Karpas-422 (cell line): ENCODE results near the gene PFAS. TPM values are rescaled to one million over a fixed set of nuclear protein-coding genes. Genes with fewer than 3 reads are reported as not detected.
A peak's percentile ranks its signal among the peaks of the same experiment; 100 is the strongest.
"Not testable (repeated sequence)": the region's sequence is repeated elsewhere in the genome, so short reads cannot be mapped to it uniquely, and the experiment has no call there.

ENCODE experiments used
- DNase-seq: peaks from one replicate; pipeline ENCODE4 v3.0.0-alpha.2; 2015
- H2AFZ ChIP-seq: fragments of 200-600 bp; sonication (generic); 2 replicates; pipeline ENCODE4 v1.6.1; 2014; ENCODE audit warnings: antibody characterized with exemption, low read length, mixed read lengths
- H3K27ac ChIP-seq: fragments of 200-600 bp; sonication (generic); 2 replicates; pipeline ENCODE4 v1.5.1; 2014; ENCODE audit warnings: mild to moderate bottlenecking, low read length, moderate library complexity
- H3K27me3 ChIP-seq: fragments of 200-600 bp; sonication (generic); 2 replicates; pipeline ENCODE4 v1.6.1; 2014; ENCODE audit warnings: low read length, mixed read lengths
- H3K36me3 ChIP-seq: fragments of 200-600 bp; sonication (generic); 2 replicates; pipeline ENCODE4 v1.6.1; 2014; ENCODE audit warnings: low read length, mixed read lengths; ENCODE audit not compliant: insufficient read depth
- H3K4me1 ChIP-seq: fragments of 200-600 bp; sonication (generic); 2 replicates; pipeline ENCODE4 v1.6.1; 2014; ENCODE audit warnings: mild to moderate bottlenecking, low read length, mixed read lengths
- H3K4me2 ChIP-seq: fragments of 200-600 bp; sonication (generic); 2 replicates; pipeline ENCODE4 v1.6.1; 2014; ENCODE audit warnings: low read length, low read depth, mild to moderate bottlenecking; ENCODE audit not compliant: poor library complexity, severe bottlenecking
- H3K4me3 ChIP-seq: fragments of 200-600 bp; sonication (generic); 2 replicates; pipeline ENCODE4 v1.5.1; 2014; ENCODE audit warnings: mild to moderate bottlenecking, antibody characterized with exemption, low read length, mixed read lengths
- H3K79me2 ChIP-seq: fragments of 200-600 bp; sonication (generic); 2 replicates; pipeline ENCODE4 v1.6.1; 2014; ENCODE audit warnings: mild to moderate bottlenecking, low read length, mixed read lengths
- H3K9ac ChIP-seq: fragments of 200-600 bp; sonication (generic); 2 replicates; pipeline ENCODE4 v1.6.0; 2014; ENCODE audit warnings: low read length
- H3K9me2 ChIP-seq: fragments of 200-600 bp; sonication (generic), shearing (Covaris generic); replicated peaks from 2 replicates; pipeline ENCODE4 v1.6.0; 2014; ENCODE audit warnings: mild to moderate bottlenecking, low read length, moderate library complexity; ENCODE audit not compliant: insufficient read depth
- H3K9me3 ChIP-seq: fragments of 300-700, 200-600 bp; sonication (generic); 2 replicates; pipeline ENCODE4 v1.6.1; 2014; ENCODE audit warnings: low read length, mixed read lengths
- H4K20me1 ChIP-seq: fragments of 200-600 bp; sonication (generic); 2 replicates; pipeline ENCODE4 v1.6.1; 2014; ENCODE audit warnings: mild to moderate bottlenecking, antibody characterized with exemption, low read length, low read depth; ENCODE audit not compliant: insufficient read depth
- total RNA-seq: library from RNA; depleted of rRNA; stranded (reverse); fragments of >200 nt; shearing (Covaris generic); gene quantifications from 2 replicates; pipeline ENCODE4 v1.2.3, GENCODE V29; 2014; ENCODE audit warnings: low replicate concordance

PFAS gene
- total RNA-seq, 1 experiment from 2014 or later = 39.9 TPM

DNA sequence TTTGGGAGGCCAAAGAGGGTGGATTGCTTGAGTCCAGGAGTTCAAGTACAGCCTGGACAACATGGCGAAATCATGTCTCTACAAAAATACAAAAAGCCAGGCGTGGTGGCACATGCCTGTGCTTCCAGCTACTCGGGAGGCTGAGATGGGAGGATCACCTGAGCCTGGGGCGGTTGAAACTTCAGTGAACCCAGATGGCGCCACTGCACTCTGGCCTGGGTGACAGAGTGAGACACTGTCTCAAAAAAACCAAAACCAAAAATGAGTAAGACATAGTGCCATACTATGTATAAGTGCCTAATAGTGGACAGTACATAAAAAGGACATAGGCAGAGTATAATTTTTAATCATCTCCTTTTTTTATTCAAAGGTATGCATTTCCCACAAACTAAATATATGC, 5.3 kb upstream of the PFAS start:
- H3K4me1 ChIP-seq = peaks cover 10% of the 10 kb centered on the region
- no peaks in the 10 kb centered on the region for H4K20me1 ChIP-seq
- no peaks in the 10 kb centered on the region for H3K27me3 ChIP-seq
- H3K79me2 ChIP-seq = peaks cover 34% of the 10 kb centered on the region
- no peak overlapping the region for H3K4me2 ChIP-seq
- no peak overlapping the region for H2AFZ ChIP-seq
- peaks cover 8% of the 10 kb centered on the region for H3K36me3 ChIP-seq
- H3K9me2 ChIP-seq = no peaks in the 10 kb centered on the region
- DNase-seq = no peak
- no peaks in the 10 kb centered on the region for H3K9me3 ChIP-seq
- H3K27ac ChIP-seq = no peak overlapping the region
- H3K9ac ChIP-seq = no peak overlapping the region
- H3K4me3 ChIP-seq = no peak overlapping the region

- H3K9me3 ChIP-seq = no peaks in the 10 kb centered on the region
- H3K79me2 ChIP-seq = peaks cover 40% of the 10 kb centered on the region
- peaks cover 8% of the 10 kb centered on the region for H3K36me3 ChIP-seq
- no peak for DNase-seq
- no peak overlapping the region for H3K27ac ChIP-seq
- H3K9ac ChIP-seq = no peak overlapping the region
- H3K4me2 ChIP-seq = no peak overlapping the region
- peaks cover 10% of the 10 kb centered on the region for H3K4me1 ChIP-seq
- no peaks in the 10 kb centered on the region for H3K9me2 ChIP-seq
- no peak overlapping the region for H2AFZ ChIP-seq
- no peaks in the 10 kb centered on the region for H4K20me1 ChIP-seq
- no peaks in the 10 kb centered on the region for H3K27me3 ChIP-seq
- H3K4me3 ChIP-seq = no peak overlapping the region
Observed at GRCh38 chr17:8244768-8245167, 4.3 kb upstream of the PFAS start.

DNA sequence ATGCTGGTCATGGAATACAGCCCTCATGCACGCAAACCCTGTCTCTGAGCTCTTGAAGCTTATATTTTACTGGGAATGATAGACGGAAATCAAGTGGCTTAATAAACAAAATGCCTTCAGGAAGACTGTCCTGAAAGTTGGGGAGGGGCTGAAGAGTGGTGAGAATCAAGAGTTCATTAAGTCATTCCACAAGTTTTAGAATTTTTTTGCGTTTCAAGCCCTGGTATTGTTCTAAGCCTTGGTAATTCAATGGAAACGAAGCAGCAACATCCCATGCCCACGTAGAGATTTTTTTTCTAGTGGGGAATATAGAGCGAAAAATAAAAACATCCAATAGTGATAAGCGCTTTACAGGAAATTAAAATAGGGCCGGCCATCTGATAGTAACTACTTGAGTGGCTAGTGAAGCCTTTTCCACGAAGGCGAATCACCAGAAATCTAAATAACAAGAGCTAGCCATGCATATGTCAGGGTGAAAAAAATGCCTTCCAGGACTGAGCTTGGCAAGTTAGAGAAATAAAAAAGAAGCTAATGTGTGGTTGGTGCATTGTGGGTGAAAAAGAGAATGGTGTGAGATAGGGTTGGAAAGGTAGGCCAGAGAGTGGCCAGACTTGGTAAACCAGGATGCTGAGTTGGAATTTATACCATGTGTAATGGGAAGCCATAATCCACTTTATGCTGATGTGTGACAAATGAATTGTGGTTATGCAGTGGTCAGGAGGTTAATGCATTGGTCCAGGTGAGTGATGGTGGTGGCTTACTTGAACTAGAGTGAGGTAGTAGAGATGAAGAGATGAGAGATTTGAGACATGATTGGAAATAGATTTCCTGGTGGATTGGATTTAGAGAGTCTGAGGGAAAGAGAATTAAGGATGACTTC, 772 bp downstream of the PFAS start:
- H3K9ac ChIP-seq = peak overlapping the region; percentile 77
- H3K36me3 ChIP-seq = peaks cover 18% of the 10 kb centered on the region
- peak overlapping the region; percentile 67 for H3K27ac ChIP-seq
- peak overlapping the region; percentile 75 for H3K4me2 ChIP-seq
- H3K9me3 ChIP-seq = no peaks in the 10 kb centered on the region
- peak; percentile 53 for DNase-seq
- no peaks in the 10 kb centered on the region for H3K9me2 ChIP-seq
- peaks cover 55% of the 10 kb centered on the region for H3K79me2 ChIP-seq
- H3K4me3 ChIP-seq = peak overlapping the region; percentile 73
- no peaks in the 10 kb centered on the region for H4K20me1 ChIP-seq
- H2AFZ ChIP-seq = no peak overlapping the region
- H3K4me1 ChIP-seq = peaks cover 20% of the 10 kb centered on the region
- no peaks in the 10 kb centered on the region for H3K27me3 ChIP-seq

DNA sequence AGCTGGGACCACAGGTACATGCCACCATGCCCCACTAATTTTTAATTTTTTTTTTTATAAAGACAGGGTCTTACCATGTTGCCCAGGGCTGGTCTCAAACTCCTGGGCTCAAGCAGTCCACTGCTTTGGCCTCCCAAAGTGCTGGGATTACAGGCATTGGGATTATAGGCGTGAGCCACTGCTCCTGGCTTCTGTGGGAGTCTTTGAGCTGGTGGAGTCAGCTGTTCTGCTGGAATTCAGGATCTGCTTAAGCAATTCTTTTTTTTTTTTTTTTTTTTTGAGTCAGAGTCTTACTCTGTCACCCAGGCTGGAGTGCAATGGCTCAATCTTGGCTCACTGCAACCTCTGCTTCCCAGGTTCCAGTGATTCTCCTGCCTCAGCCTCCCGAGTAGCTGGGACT, 2.3 kb downstream of the PFAS start:
- H3K9me3 ChIP-seq, H3K9ac ChIP-seq, H2AFZ ChIP-seq, H3K4me3 ChIP-seq, H3K27me3 ChIP-seq, DNase-seq, H3K4me2 ChIP-seq, H4K20me1 ChIP-seq, H3K9me2 ChIP-seq, H3K27ac ChIP-seq: not testable (repeated sequence)
- Histone ChIP-seq H3K4me1 (peaks cover 17% of the 10 kb centered on the region), H3K36me3 (peaks cover 26% of the 10 kb centered on the region), H3K79me2 (peaks cover 40% of the 10 kb centered on the region)

GRCh38 chr17:8253801-8254200, 4.7 kb downstream of the PFAS start:
- Histone ChIP-seq H3K4me3 (no peak overlapping the region), H3K27ac (no peak overlapping the region), H2AFZ (no peak overlapping the region), H3K36me3 (peaks cover 41% of the 10 kb centered on the region), H3K27me3 (no peaks in the 10 kb centered on the region), H3K9me2 (no peaks in the 10 kb centered on the region), H3K79me2 (peaks cover 40% of the 10 kb centered on the region), H3K4me1 (peaks cover 11% of the 10 kb centered on the region), H3K4me2 (no peak overlapping the region), H3K9me3 (no peaks in the 10 kb centered on the region), H3K9ac (no peak overlapping the region), H4K20me1 (no peaks in the 10 kb centered on the region)
- DNase-seq = no peak

DNA sequence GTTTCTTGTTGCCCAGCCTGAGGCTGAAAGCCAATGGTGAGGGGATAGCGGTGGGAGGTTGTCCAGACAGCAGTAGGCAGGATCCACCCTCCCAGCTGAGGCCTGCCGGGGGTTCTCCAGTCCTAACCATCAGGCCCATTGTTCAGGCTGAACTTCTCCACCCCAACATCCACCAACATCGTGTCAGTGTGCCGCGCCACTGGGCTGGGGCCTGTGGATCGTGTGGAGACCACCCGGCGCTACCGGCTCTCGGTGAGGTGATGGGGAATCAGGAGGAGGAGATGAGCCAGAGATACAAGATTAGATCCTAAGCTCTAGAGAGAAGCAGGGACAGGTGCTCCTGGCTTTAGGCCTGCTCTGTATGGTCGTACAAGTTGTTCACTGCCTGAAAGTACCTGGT, 5.8 kb downstream of the PFAS start:
- Histone ChIP-seq H3K27me3 (no peaks in the 10 kb centered on the region), H3K4me3 (no peak overlapping the region), H3K4me1 (peaks cover 9% of the 10 kb centered on the region), H3K9ac (no peak overlapping the region), H3K27ac (no peak overlapping the region), H3K36me3 (peaks cover 41% of the 10 kb centered on the region), H3K79me2 (peaks cover 33% of the 10 kb centered on the region), H3K9me3 (no peaks in the 10 kb centered on the region), H2AFZ (no peak overlapping the region), H3K9me2 (no peaks in the 10 kb centered on the region), H3K4me2 (no peak overlapping the region), H4K20me1 (no peaks in the 10 kb centered on the region)
- DNase-seq = no peak

- no peak overlapping the region for H3K9ac ChIP-seq
- H4K20me1 ChIP-seq = no peaks in the 10 kb centered on the region
- H3K27me3 ChIP-seq = no peaks in the 10 kb centered on the region
- H3K4me2 ChIP-seq = no peak overlapping the region
- H3K27ac ChIP-seq = no peak overlapping the region
- H3K4me1 ChIP-seq = peaks cover 3% of the 10 kb centered on the region
- H3K9me2 ChIP-seq = no peaks in the 10 kb centered on the region
- H3K4me3 ChIP-seq = no peak overlapping the region
- H3K36me3 ChIP-seq = peaks cover 46% of the 10 kb centered on the region
- peaks cover 26% of the 10 kb centered on the region for H3K79me2 ChIP-seq
- no peak overlapping the region for H2AFZ ChIP-seq
- no peaks in the 10 kb centered on the region for H3K9me3 ChIP-seq
- no peak for DNase-seq
Observed at GRCh38 chr17:8255499-8255898, 6.4 kb downstream of the PFAS start.

- no peak overlapping the region for H3K4me3 ChIP-seq
- no peaks in the 10 kb centered on the region for H4K20me1 ChIP-seq
- no peaks in the 10 kb centered on the region for H3K9me3 ChIP-seq
- H3K27me3 ChIP-seq = no peaks in the 10 kb centered on the region
- H2AFZ ChIP-seq = no peak overlapping the region
- no peak overlapping the region for H3K4me2 ChIP-seq
- no peak overlapping the region for H3K9ac ChIP-seq
- H3K27ac ChIP-seq = no peak overlapping the region
- H3K9me2 ChIP-seq = no peaks in the 10 kb centered on the region
- H3K4me1 ChIP-seq = no peaks in the 10 kb centered on the region
- DNase-seq = no peak
- peaks cover 18% of the 10 kb centered on the region for H3K79me2 ChIP-seq
- peaks cover 51% of the 10 kb centered on the region for H3K36me3 ChIP-seq
Observed at GRCh38 chr17:8256291-8256690, 7.2 kb downstream of the PFAS start.
